HepG2 (cell line): Measurements from ENCODE around the gene LGALS4. TPM values are rescaled to one million over a fixed set of nuclear protein-coding genes. Genes with fewer than 3 reads are reported as not detected.
A peak's percentile ranks its signal among the peaks of the same experiment; 100 is the strongest.

Experiments used
- ATF1 ChIP-seq: IDR thresholded peaks from 2 replicates; pipeline ENCODE4 v1.6.1; 2016; ENCODE audit warnings: mild to moderate bottlenecking, control low read depth
- BHLHE40 ChIP-seq: IDR thresholded peaks from 2 replicates; pipeline ENCODE4 v1.6.1; 2011; ENCODE audit warnings: low read length, improper control_type of control experiment
- CCDC6 ChIP-seq: sonication (generic); formaldehyde crosslinking; IDR thresholded peaks from 2 replicates; pipeline ENCODE4 v1.8.1; 2022; ENCODE audit warnings: mild to moderate bottlenecking, missing genetic modification reagents, moderate library complexity
- DNMT3B ChIP-seq: conservative IDR thresholded peaks from 2 replicates; pipeline ENCODE4 v1.6.1; 2016; ENCODE audit warnings: missing biosample characterization, control low read depth
- GFI1 ChIP-seq: sonication (generic); formaldehyde crosslinking; IDR thresholded peaks from 2 replicates; pipeline ENCODE4 v1.5.0; 2020; ENCODE audit warnings: missing genetic modification reagents, mild to moderate bottlenecking, borderline replicate concordance
- HDAC6 ChIP-seq: fragments of 200-600 bp; sonication (generic); IDR thresholded peaks from 2 replicates; pipeline ENCODE4 v1.7.0; 2017; ENCODE audit warnings: mild to moderate bottlenecking, antibody characterized with exemption, low read length, low read depth
- JARID2 ChIP-seq: sonication (generic); formaldehyde crosslinking; IDR thresholded peaks from 2 replicates; pipeline ENCODE4 v1.8.1; 2023; ENCODE audit warnings: missing genetic modification reagents, inconsistent platforms; ENCODE audit not compliant: insufficient replicate concordance
- JUN ChIP-seq: sonication (generic); formaldehyde crosslinking; IDR thresholded peaks from 2 replicates; pipeline ENCODE4 v1.4.0; 2020; ENCODE audit warnings: mild to moderate bottlenecking, missing genetic modification reagents
- SYNCRIP ChIP-seq: fragments of 200-400 bp; formaldehyde crosslinking; IDR thresholded peaks from 2 replicates; pipeline ENCODE4 v1.6.1; 2018; ENCODE audit warnings: mild to moderate bottlenecking, low read depth, low read length; ENCODE audit not compliant: insufficient read depth
- ZNF282 ChIP-seq: fragments of 450-650 bp; IDR thresholded peaks from 2 replicates; pipeline ENCODE4 v1.6.1; 2018; ENCODE audit not compliant: partially characterized antibody
- ZNF335 ChIP-seq: sonication (generic); formaldehyde crosslinking; IDR thresholded peaks from 2 replicates; pipeline ENCODE4 v1.4.0; 2020; ENCODE audit warnings: missing genetic modification reagents
- ZNF510 ChIP-seq: sonication (generic); formaldehyde crosslinking; IDR thresholded peaks from 2 replicates; pipeline ENCODE4 v1.4.0; 2020; ENCODE audit warnings: low read depth, mild to moderate bottlenecking, missing genetic modification reagents
- ZNF619 ChIP-seq: sonication (generic); formaldehyde crosslinking; IDR thresholded peaks from 2 replicates; pipeline ENCODE4 v1.4.0; 2020; ENCODE audit warnings: mild to moderate bottlenecking, missing genetic modification reagents
- polyA plus RNA-seq, 8 experiments: library from polyadenylated mRNA; depleted of rRNA in 3 of 8; stranded (reverse) in 7 of 8; unstranded in 1 of 8; fragments of >200 nt; fragmentation: Illumina TruSeq in 4 of 8; extraction: Trizol in 4 of 8; gene quantifications; 2 replicates each; pipeline versions ENCODE4 v1.2.1 to v1.2.3, GENCODE V29; 2011 to 2016; ENCODE audit warnings: low read depth in 4 of 8, missing spikeins in 1 of 8, mixed read lengths in 1 of 8; ENCODE audit not compliant: insufficient read depth in 1 of 8
- total RNA-seq, 5 experiments: library from RNA; depleted of rRNA; stranded (reverse); fragments of >200 nt; fragmentation: Illumina TruSeq; extraction: Trizol; gene quantifications; 2 replicates each; pipeline ENCODE4 v1.2.3, GENCODE V29; 2016; ENCODE audit warnings: low read depth in 1 of 5
- TF ChIP-seq, protein P1 (sequence below): sonication (generic); formaldehyde crosslinking; IDR thresholded peaks from 2 replicates; pipeline ENCODE4 v1.4.0; 2020; ENCODE audit warnings: missing genetic modification reagents
- TF ChIP-seq, protein P2 (sequence below): sonication (generic); formaldehyde crosslinking; IDR thresholded peaks from 2 replicates; pipeline ENCODE4 v1.5.0; 2020; ENCODE audit warnings: mild to moderate bottlenecking, missing genetic modification reagents
- TF ChIP-seq, protein P3 (sequence below): sonication (generic); formaldehyde crosslinking; IDR thresholded peaks from 2 replicates; pipeline ENCODE4 v1.5.0; 2020; ENCODE audit warnings: mild to moderate bottlenecking, missing genetic modification reagents
- TF ChIP-seq, protein P4 (sequence below): fragments of 450-650 bp; IDR thresholded peaks from 2 replicates; pipeline ENCODE4 v1.6.1; 2017; ENCODE audit warnings: mild to moderate bottlenecking
- TF ChIP-seq, protein P5 (sequence below): sonication (generic); formaldehyde crosslinking; IDR thresholded peaks from 2 replicates; pipeline ENCODE4 v1.5.0; 2020; ENCODE audit warnings: missing genetic modification reagents

The LGALS4 gene
- total and polyA plus RNA-seq, 2 of the 13 experiments (the other 11 are each of a cell fraction or from before 2014, with no cell fraction given), result 0.24 to 0.71 TPM

DNA sequence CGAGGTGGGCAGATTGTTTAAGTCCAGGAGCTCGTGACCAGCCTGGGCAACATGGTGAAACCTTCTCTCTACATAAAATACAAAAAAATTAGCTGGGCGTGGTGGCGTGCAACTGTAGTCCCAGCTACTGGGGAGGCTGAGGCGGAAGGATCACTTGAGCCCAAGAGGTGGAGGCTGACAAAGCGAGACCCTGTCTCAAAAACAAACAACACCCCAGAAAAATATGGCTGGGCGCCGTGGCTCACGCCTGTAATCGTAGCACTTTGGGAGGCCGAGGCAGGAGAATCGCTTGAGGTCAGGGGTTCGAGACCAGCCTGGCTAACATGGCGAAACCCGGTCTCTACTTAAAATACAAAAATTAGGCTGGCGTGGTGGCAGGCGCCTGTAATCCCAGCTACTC is 40.5 kb upstream of the LGALS4 start (continued):
- TF ChIP-seq, protein P1, sequence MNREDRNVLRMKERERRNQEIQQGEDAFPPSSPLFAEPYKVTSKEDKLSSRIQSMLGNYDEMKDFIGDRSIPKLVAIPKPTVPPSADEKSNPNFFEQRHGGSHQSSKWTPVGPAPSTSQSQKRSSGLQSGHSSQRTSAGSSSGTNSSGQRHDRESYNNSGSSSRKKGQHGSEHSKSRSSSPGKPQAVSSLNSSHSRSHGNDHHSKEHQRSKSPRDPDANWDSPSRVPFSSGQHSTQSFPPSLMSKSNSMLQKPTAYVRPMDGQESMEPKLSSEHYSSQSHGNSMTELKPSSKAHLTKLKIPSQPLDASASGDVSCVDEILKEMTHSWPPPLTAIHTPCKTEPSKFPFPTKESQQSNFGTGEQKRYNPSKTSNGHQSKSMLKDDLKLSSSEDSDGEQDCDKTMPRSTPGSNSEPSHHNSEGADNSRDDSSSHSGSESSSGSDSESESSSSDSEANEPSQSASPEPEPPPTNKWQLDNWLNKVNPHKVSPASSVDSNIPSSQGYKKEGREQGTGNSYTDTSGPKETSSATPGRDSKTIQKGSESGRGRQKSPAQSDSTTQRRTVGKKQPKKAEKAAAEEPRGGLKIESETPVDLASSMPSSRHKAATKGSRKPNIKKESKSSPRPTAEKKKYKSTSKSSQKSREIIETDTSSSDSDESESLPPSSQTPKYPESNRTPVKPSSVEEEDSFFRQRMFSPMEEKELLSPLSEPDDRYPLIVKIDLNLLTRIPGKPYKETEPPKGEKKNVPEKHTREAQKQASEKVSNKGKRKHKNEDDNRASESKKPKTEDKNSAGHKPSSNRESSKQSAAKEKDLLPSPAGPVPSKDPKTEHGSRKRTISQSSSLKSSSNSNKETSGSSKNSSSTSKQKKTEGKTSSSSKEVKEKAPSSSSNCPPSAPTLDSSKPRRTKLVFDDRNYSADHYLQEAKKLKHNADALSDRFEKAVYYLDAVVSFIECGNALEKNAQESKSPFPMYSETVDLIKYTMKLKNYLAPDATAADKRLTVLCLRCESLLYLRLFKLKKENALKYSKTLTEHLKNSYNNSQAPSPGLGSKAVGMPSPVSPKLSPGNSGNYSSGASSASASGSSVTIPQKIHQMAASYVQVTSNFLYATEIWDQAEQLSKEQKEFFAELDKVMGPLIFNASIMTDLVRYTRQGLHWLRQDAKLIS (CRISPR knock-in tag), result no peak
- TF ChIP-seq, protein P2, sequence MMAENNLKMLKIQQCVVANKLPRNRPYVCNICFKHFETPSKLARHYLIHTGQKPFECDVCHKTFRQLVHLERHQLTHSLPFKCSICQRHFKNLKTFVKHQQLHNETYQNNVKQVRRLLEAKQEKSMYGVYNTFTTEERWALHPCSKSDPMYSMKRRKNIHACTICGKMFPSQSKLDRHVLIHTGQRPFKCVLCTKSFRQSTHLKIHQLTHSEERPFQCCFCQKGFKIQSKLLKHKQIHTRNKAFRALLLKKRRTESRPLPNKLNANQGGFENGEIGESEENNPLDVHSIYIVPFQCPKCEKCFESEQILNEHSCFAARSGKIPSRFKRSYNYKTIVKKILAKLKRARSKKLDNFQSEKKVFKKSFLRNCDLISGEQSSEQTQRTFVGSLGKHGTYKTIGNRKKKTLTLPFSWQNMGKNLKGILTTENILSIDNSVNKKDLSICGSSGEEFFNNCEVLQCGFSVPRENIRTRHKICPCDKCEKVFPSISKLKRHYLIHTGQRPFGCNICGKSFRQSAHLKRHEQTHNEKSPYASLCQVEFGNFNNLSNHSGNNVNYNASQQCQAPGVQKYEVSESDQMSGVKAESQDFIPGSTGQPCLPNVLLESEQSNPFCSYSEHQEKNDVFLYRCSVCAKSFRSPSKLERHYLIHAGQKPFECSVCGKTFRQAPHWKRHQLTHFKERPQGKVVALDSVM (CRISPR knock-in tag), result peak; percentile 79
- no peak for TF ChIP-seq ZNF335 (CRISPR knock-in tag)
- TF ChIP-seq ZNF619, result no peak
- TF ChIP-seq ZNF510 (CRISPR knock-in tag), result no peak
- TF ChIP-seq BHLHE40, result no peak
- no peak for TF ChIP-seq ZNF282
- TF ChIP-seq GFI1 (CRISPR knock-in tag), result no peak
- TF ChIP-seq SYNCRIP, result no peak
- TF ChIP-seq, protein P3, sequence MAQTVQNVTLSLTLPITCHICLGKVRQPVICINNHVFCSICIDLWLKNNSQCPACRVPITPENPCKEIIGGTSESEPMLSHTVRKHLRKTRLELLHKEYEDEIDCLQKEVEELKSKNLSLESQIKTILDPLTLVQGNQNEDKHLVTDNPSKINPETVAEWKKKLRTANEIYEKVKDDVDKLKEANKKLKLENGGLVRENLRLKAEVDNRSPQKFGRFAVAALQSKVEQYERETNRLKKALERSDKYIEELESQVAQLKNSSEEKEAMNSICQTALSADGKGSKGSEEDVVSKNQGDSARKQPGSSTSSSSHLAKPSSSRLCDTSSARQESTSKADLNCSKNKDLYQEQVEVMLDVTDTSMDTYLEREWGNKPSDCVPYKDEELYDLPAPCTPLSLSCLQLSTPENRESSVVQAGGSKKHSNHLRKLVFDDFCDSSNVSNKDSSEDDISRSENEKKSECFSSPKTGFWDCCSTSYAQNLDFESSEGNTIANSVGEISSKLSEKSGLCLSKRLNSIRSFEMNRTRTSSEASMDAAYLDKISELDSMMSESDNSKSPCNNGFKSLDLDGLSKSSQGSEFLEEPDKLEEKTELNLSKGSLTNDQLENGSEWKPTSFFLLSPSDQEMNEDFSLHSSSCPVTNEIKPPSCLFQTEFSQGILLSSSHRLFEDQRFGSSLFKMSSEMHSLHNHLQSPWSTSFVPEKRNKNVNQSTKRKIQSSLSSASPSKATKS (CRISPR knock-in tag), result no peak
- TF ChIP-seq JARID2 (CRISPR knock-in tag), result no peak
- TF ChIP-seq, protein P4, sequence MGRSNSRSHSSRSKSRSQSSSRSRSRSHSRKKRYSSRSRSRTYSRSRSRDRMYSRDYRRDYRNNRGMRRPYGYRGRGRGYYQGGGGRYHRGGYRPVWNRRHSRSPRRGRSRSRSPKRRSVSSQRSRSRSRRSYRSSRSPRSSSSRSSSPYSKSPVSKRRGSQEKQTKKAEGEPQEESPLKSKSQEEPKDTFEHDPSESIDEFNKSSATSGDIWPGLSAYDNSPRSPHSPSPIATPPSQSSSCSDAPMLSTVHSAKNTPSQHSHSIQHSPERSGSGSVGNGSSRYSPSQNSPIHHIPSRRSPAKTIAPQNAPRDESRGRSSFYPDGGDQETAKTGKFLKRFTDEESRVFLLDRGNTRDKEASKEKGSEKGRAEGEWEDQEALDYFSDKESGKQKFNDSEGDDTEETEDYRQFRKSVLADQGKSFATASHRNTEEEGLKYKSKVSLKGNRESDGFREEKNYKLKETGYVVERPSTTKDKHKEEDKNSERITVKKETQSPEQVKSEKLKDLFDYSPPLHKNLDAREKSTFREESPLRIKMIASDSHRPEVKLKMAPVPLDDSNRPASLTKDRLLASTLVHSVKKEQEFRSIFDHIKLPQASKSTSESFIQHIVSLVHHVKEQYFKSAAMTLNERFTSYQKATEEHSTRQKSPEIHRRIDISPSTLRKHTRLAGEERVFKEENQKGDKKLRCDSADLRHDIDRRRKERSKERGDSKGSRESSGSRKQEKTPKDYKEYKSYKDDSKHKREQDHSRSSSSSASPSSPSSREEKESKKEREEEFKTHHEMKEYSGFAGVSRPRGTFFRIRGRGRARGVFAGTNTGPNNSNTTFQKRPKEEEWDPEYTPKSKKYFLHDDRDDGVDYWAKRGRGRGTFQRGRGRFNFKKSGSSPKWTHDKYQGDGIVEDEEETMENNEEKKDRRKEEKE, result no peak
- no peak for TF ChIP-seq CCDC6 (CRISPR knock-in tag)
- TF ChIP-seq DNMT3B, result no peak
- TF ChIP-seq JUN (CRISPR knock-in tag), result 0 out of 2 replicates have a peak, but pooled peaks have one; percentile 6
- no peak for TF ChIP-seq ATF1 (CRISPR knock-in tag)
- TF ChIP-seq HDAC6, result no peak
- TF ChIP-seq, protein P5, sequence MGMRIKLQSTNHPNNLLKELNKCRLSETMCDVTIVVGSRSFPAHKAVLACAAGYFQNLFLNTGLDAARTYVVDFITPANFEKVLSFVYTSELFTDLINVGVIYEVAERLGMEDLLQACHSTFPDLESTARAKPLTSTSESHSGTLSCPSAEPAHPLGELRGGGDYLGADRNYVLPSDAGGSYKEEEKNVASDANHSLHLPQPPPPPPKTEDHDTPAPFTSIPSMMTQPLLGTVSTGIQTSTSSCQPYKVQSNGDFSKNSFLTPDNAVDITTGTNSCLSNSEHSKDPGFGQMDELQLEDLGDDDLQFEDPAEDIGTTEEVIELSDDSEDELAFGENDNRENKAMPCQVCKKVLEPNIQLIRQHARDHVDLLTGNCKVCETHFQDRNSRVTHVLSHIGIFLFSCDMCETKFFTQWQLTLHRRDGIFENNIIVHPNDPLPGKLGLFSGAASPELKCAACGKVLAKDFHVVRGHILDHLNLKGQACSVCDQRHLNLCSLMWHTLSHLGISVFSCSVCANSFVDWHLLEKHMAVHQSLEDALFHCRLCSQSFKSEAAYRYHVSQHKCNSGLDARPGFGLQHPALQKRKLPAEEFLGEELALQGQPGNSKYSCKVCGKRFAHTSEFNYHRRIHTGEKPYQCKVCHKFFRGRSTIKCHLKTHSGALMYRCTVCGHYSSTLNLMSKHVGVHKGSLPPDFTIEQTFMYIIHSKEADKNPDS, result no peak
